ENCODE results near the gene CYB5D1.

- TF ChIP-seq POLR2A (IDR thresholded peaks at IDR 0.05; ENCODE audit: low read depth, low read length) (no peak), POLR2AphosphoS5 (IDR thresholded peaks at IDR 0.05; ENCODE audit: low read depth, low read length) (no peak)
Measured at GRCh38 chr17:7817643-7817964, 40.2 kb upstream of the CYB5D1 start.

All from GM12892 (cell line).